ENCODE measurements around the gene GPLD1. TPM values are rescaled to one million over a fixed set of nuclear protein-coding genes. Genes with fewer than 3 reads are reported as not detected.
A peak's percentile ranks its signal among the peaks of the same experiment; 100 is the strongest.

GPLD1 gene
- total and polyA plus RNA-seq, 2 experiments from 2014 or later: 3.8 to 11.1 TPM

- TF ChIP-seq CREB1 (CRISPR knock-in tag; IDR thresholded peaks at IDR 0.05; ENCODE audit: low read depth) (no peak), REST (IDR thresholded peaks at IDR 0.05; ENCODE audit: unreplicated experiment) (no peak), STAT1 (IDR thresholded peaks at IDR 0.05; ENCODE audit: unreplicated experiment) (no peak), ETS1 (IDR thresholded peaks at IDR 0.05) (no peak)
Observed at GRCh38 chr6:24429146-24429545, 60.2 kb downstream of the GPLD1 start (continued).

- H3K9me3 Mint-ChIP-seq: no peaks in the 10 kb centered on the region
- peaks cover 5% of the 10 kb centered on the region; the same call in 1 of the 2 replicates for H3F3A ChIP-seq (replicated peaks; ENCODE audit: low read depth)
- no peak overlapping the region for H3K4me3 Mint-ChIP-seq
- no peaks in the 10 kb centered on the region for H3K27me3 ChIP-seq (ENCODE audit: insufficient read depth)
- TF ChIP-seq ZNF331 (CRISPR knock-in tag; IDR thresholded peaks at IDR 0.05; ENCODE audit: low read depth): no peak
- TF ChIP-seq, protein P1, sequence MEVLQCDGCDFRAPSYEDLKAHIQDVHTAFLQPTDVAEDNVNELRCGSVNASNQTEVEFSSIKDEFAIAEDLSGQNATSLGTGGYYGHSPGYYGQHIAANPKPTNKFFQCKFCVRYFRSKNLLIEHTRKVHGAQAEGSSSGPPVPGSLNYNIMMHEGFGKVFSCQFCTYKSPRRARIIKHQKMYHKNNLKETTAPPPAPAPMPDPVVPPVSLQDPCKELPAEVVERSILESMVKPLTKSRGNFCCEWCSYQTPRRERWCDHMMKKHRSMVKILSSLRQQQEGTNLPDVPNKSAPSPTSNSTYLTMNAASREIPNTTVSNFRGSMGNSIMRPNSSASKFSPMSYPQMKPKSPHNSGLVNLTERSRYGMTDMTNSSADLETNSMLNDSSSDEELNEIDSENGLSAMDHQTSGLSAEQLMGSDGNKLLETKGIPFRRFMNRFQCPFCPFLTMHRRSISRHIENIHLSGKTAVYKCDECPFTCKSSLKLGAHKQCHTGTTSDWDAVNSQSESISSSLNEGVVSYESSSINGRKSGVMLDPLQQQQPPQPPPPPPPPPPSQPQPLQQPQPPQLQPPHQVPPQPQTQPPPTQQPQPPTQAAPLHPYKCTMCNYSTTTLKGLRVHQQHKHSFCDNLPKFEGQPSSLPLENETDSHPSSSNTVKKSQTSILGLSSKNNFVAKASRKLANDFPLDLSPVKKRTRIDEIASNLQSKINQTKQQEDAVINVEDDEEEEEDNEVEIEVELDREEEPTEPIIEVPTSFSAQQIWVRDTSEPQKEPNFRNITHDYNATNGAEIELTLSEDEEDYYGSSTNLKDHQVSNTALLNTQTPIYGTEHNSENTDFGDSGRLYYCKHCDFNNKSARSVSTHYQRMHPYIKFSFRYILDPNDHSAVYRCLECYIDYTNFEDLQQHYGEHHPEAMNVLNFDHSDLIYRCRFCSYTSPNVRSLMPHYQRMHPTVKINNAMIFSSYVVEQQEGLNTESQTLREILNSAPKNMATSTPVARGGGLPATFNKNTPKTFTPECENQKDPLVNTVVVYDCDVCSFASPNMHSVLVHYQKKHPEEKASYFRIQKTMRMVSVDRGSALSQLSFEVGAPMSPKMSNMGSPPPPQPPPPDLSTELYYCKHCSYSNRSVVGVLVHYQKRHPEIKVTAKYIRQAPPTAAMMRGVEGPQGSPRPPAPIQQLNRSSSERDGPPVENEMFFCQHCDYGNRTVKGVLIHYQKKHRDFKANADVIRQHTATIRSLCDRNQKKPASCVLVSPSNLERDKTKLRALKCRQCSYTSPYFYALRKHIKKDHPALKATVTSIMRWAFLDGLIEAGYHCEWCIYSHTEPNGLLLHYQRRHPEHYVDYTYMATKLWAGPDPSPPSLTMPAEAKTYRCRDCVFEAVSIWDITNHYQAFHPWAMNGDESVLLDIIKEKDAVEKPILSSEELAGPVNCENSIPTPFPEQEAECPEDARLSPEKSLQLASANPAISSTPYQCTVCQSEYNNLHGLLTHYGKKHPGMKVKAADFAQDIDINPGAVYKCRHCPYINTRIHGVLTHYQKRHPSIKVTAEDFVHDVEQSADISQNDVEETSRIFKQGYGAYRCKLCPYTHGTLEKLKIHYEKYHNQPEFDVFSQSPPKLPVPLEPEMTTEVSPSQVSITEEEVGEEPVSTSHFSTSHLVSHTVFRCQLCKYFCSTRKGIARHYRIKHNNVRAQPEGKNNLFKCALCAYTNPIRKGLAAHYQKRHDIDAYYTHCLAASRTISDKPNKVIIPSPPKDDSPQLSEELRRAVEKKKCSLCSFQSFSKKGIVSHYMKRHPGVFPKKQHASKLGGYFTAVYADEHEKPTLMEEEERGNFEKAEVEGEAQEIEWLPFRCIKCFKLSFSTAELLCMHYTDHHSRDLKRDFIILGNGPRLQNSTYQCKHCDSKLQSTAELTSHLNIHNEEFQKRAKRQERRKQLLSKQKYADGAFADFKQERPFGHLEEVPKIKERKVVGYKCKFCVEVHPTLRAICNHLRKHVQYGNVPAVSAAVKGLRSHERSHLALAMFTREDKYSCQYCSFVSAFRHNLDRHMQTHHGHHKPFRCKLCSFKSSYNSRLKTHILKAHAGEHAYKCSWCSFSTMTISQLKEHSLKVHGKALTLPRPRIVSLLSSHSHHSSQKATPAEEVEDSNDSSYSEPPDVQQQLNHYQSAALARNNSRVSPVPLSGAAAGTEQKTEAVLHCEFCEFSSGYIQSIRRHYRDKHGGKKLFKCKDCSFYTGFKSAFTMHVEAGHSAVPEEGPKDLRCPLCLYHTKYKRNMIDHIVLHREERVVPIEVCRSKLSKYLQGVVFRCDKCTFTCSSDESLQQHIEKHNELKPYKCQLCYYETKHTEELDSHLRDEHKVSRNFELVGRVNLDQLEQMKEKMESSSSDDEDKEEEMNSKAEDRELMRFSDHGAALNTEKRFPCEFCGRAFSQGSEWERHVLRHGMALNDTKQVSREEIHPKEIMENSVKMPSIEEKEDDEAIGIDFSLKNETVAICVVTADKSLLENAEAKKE (CRISPR knock-in tag; IDR thresholded peaks at IDR 0.05): no peak
- no peak for TF ChIP-seq ZNF114 (CRISPR knock-in tag; IDR thresholded peaks at IDR 0.05)
- no peak for TF ChIP-seq NANOG (IDR thresholded peaks at IDR 0.05; ENCODE audit: borderline replicate concordance)
- no peak for TF ChIP-seq CREB1 (CRISPR knock-in tag; IDR thresholded peaks at IDR 0.05; ENCODE audit: low read depth)
- peak overlapping the region; percentile 58 for H3K27ac ChIP-seq (ENCODE audit: low read depth)
- H3K4me1 ChIP-seq (ENCODE audit: insufficient read depth): no peaks in the 10 kb centered on the region
- H3K79me2 ChIP-seq (replicated peaks; ENCODE audit: insufficient read depth): no peaks in the 10 kb centered on the region
- no peak overlapping the region for H3K4me2 ChIP-seq
- H3K36me3 Mint-ChIP-seq (ENCODE audit: low read depth): peaks cover 32% of the 10 kb centered on the region; the same call in 2 of the 3 replicates
- no peak for DNase-seq (ENCODE audit: low spot score)
- ATAC-seq: no peak
- no peak overlapping the region for H2AFZ ChIP-seq
- no peaks in the 10 kb centered on the region for H3K4me1 Mint-ChIP-seq
- no peaks in the 10 kb centered on the region for H3K9me2 ChIP-seq (ENCODE audit: insufficient read depth)
- H3K36me3 ChIP-seq (ENCODE audit: insufficient read depth): peaks cover 15% of the 10 kb centered on the region
- peaks cover 2% of the 10 kb centered on the region; the same call in 1 of the 2 replicates for H4K20me1 ChIP-seq (replicated peaks; ENCODE audit: insufficient read depth)
- H3K27me3 Mint-ChIP-seq (ENCODE audit: insufficient read depth, low read depth, poor library complexity): peaks cover 5% of the 10 kb centered on the region
- no peak overlapping the region for H3K4me3 ChIP-seq
- H3K27ac Mint-ChIP-seq: no peak overlapping the region
Observed at GRCh38 chr6:24428615-24429014, 60.8 kb downstream of the GPLD1 start.

Data from GM23338 (cell line).